Spleen (tissue), 11 donors: Measurements from ENCODE around the gene HCRT. TPM values are rescaled to one million over a fixed set of nuclear protein-coding genes. Genes with fewer than 3 reads are reported as not detected.

ENCODE experiments used
- DNase-seq: peaks from one replicate; pipeline ENCODE4 v3.0.0-alpha.2; 2020
- H3K27ac ChIP-seq, 8 donors: fragments of 200-600 bp; sonication (generic) in 7 of 8; 1 replicate in 4 of 8; 2 replicates in 4 of 8; pipeline versions ENCODE4 v1.5.0 to v1.8.0; 2016 to 2021; ENCODE audit warnings: inconsistent platforms in 4 of 8, mild to moderate bottlenecking in 4 of 8, moderate library complexity in 1 of 8
- H3K27me3 ChIP-seq, 7 donors: fragments of 200-600 bp; sonication (generic) in 6 of 7; replicated peaks in 1 of 7; 1 replicate in 4 of 7; 2 replicates in 3 of 7; pipeline versions ENCODE4 v1.5.0 to v1.8.0; 2016 to 2021; ENCODE audit warnings: inconsistent platforms in 3 of 7, mild to moderate bottlenecking in 1 of 7
- H3K36me3 ChIP-seq, 6 donors: fragments of 200-600 bp; sonication (generic) in 5 of 6; 1 replicate in 4 of 6; 2 replicates in 2 of 6; pipeline versions ENCODE4 v1.5.0 to v1.8.0; 2016 to 2021; ENCODE audit warnings: inconsistent platforms in 2 of 6
- H3K4me1 ChIP-seq, 6 donors: fragments of 200-600 bp; sonication (generic) in 5 of 6; 1 replicate in 3 of 6; 2 replicates in 3 of 6; pipeline versions ENCODE4 v1.5.0 to v1.8.0; 2016 to 2021; ENCODE audit warnings: inconsistent platforms in 3 of 6
- H3K4me3 ChIP-seq, 8 donors: fragments of 200-600 bp; sonication (generic) in 7 of 8; 1 replicate in 4 of 8; 2 replicates in 4 of 8; pipeline versions ENCODE4 v1.5.0 to v1.8.0; 2016 to 2021; ENCODE audit warnings: inconsistent platforms in 4 of 8, mild to moderate bottlenecking in 4 of 8, moderate library complexity in 2 of 8
- H3K9me3 ChIP-seq, 8 donors: fragments of 200-600 bp; sonication (generic) in 7 of 8; 1 replicate in 4 of 8; 2 replicates in 4 of 8; pipeline versions ENCODE4 v1.5.0 to v1.8.0; 2016 to 2021; ENCODE audit warnings: inconsistent platforms in 4 of 8
- POLR2A ChIP-seq, 3 donors: fragments of 450-650 bp; IDR thresholded peaks; one replicate each; pipeline ENCODE4 v1.5.1; 2017; ENCODE audit warnings: antibody characterized with exemption in 3 of 3, mild to moderate bottlenecking in 1 of 3
- POLR2AphosphoS5 ChIP-seq, 3 donors: sonication (generic); formaldehyde crosslinking; IDR thresholded peaks; one replicate each; pipeline ENCODE4 v1.5.1; 2017; ENCODE audit warnings: antibody characterized with exemption in 3 of 3
- WGBS, 5 donors: extraction: QIAGEN DNeasy Blood & Tissue Kit in 3 of 5; methylation state at CpG; one replicate each; pipeline versions ENCODE4 v1.1.5 to v1.1.7; 2013 to 2018; 5-methylcytosine and 5-hydroxymethylcytosine counted together
- intact Hi-C: fragments of 100-400 bp; cut with DNase I; formaldehyde crosslinking; loops from one replicate; pipeline ENCODE4 v1.15.0; 2023; ENCODE audit warnings: low total_unique reads
- polyA plus RNA-seq, 3 donors: library from polyadenylated mRNA; stranded (reverse); fragments of 200-250 nt; gene quantifications; one replicate each; pipeline ENCODE4 v1.2.1, GENCODE V29; 2013
- total RNA-seq, 7 donors: library from RNA; depleted of rRNA in 3 of 7; stranded (reverse); fragments of >200 nt in 3 of 7; fragmentation: NEBNext Ultra II Directional in 4 of 7; extraction: Animal tissue kit (Norgen Biotek cat#: 25700) in 4 of 7; gene quantifications; one replicate each; pipeline versions ENCODE4 v1.1.0 to v1.2.1, GENCODE V29; 2016 to 2021
- TF ChIP-seq, protein P1 (sequence below), 11 experiments: fragments of 200-600 bp in 7 of 11; fragments of 450-650 bp in 4 of 11; sonication (generic) in 4 of 11; IDR thresholded peaks in 8 of 11; conservative IDR thresholded peaks in 3 of 11; 1 replicate in 7 of 11; 2 replicates in 4 of 11; pipeline versions ENCODE4 v1.4.0 to v1.8.0; 2016 to 2021; ENCODE audit warnings: antibody characterized with exemption in 11 of 11, inconsistent platforms in 4 of 11, mild to moderate bottlenecking in 1 of 11
- donor health status: healthy with polysubstance abuse.
- donor health status: DM: no; HTN: no; CAD: no; lungs with moderate emphysema.
- donor health status: DM: no; HTN: no; CAD: no.
- donor health status: Bipolar disorder and iron deficiency.
- donor health status: healthy.
- donor health status: DM: no; HTN: no; CAD: no.
- donor health status: DM: yes; HTN: yes; CAD: no.

The HCRT gene
- total and polyA plus RNA-seq, 10 donors: not detected

- intact Hi-C loops: no loop called here
- TF ChIP-seq POLR2A (IDR thresholded peaks at IDR 0.05) (no peak), POLR2AphosphoS5 (IDR thresholded peaks at IDR 0.05) (no peak)
- TF ChIP-seq, protein P1, sequence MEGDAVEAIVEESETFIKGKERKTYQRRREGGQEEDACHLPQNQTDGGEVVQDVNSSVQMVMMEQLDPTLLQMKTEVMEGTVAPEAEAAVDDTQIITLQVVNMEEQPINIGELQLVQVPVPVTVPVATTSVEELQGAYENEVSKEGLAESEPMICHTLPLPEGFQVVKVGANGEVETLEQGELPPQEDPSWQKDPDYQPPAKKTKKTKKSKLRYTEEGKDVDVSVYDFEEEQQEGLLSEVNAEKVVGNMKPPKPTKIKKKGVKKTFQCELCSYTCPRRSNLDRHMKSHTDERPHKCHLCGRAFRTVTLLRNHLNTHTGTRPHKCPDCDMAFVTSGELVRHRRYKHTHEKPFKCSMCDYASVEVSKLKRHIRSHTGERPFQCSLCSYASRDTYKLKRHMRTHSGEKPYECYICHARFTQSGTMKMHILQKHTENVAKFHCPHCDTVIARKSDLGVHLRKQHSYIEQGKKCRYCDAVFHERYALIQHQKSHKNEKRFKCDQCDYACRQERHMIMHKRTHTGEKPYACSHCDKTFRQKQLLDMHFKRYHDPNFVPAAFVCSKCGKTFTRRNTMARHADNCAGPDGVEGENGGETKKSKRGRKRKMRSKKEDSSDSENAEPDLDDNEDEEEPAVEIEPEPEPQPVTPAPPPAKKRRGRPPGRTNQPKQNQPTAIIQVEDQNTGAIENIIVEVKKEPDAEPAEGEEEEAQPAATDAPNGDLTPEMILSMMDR (IDR thresholded peaks at IDR 0.05 in 8 of 11, conservative IDR thresholded peaks at IDR 0.05 in 3 of 11): no peak
- Histone ChIP-seq H3K4me1 (peaks cover 58 to 100% (median 97%) of the 10 kb centered on the region in 6 donors), H3K27me3 (no peaks in the 10 kb centered on the region), H3K9me3 (no peaks in the 10 kb centered on the region), H3K27ac (peak overlapping the region; percentile 64 to 90 (median 82)), H3K36me3 (peaks cover 0 to 51% (median 6%) of the 10 kb centered on the region in 6 donors), H3K4me3 (peak overlapping the region in 1 of 8 donors; percentile 60)
- 74 to 90% (median 80%) methylated on average over 6 of the region's 6 CpGs for WGBS, 5 donors
- no peak for DNase-seq
Measured at GRCh38 chr17:42135151-42135550, 50.1 kb downstream of the HCRT start.

Other genes starting within 250 kb of the HCRT start
- 10 to 100 TPM; 29.2 to 49.8 (median 44.2) TPM for gene CNP, start 218.7 kb downstream of the HCRT start, total RNA-seq
- gene CNP, start 218.7 kb downstream of the HCRT start, polyA plus RNA-seq: 10 to 100 TPM; 22.3 to 41.6 (median 25.9) TPM
- gene DNAJC7, start 168.0 kb downstream of the HCRT start, total RNA-seq: 100 to 1,000 TPM in 1 of 7 donors, 10 to 100 TPM in 6; 60.6 to 108 (median 90.4) TPM
- gene DNAJC7, start 168.0 kb downstream of the HCRT start, polyA plus RNA-seq: 10 to 100 TPM; 68.5 to 75.7 (median 71.6) TPM
- gene NKIRAS2, start 165.4 kb downstream of the HCRT start, total RNA-seq: 10 to 100 TPM; 20.7 to 38.8 (median 25.2) TPM
- 10 to 100 TPM; 11.3 to 20.3 (median 12.4) TPM for gene NKIRAS2, start 165.4 kb downstream of the HCRT start, polyA plus RNA-seq
- gene C17orf113, start 134.9 kb downstream of the HCRT start, total RNA-seq: 1 to 10 TPM in 2 of 7 donors, under 1 TPM in 5; 0.43 to 1.6 (median 0.85) TPM
- gene C17orf113, start 134.9 kb downstream of the HCRT start, polyA plus RNA-seq: under 1 TPM; 0.35 to 0.51 (median 0.43) TPM
- gene ZNF385C, start 87.0 kb downstream of the HCRT start, total RNA-seq: under 1 TPM in 5 of 7 donors, not detected in 2; 0.17 to 0.60 (median 0.44) TPM
- under 1 TPM; 0.26 to 0.46 (median 0.38) TPM for gene ZNF385C, start 87.0 kb downstream of the HCRT start, polyA plus RNA-seq
- gene DHX58, start 72.7 kb downstream of the HCRT start, total RNA-seq: 10 to 100 TPM; 23.0 to 30.9 (median 25.5) TPM
- 10 to 100 TPM; 20.9 to 41.2 (median 38.1) TPM for gene DHX58, start 72.7 kb downstream of the HCRT start, polyA plus RNA-seq
- gene KAT2A, start 64.1 kb downstream of the HCRT start, total RNA-seq: 10 to 100 TPM; 37.8 to 51.5 (median 47.1) TPM
- gene KAT2A, start 64.1 kb downstream of the HCRT start, polyA plus RNA-seq: 100 to 1,000 TPM; 101 to 168 (median 145) TPM
- under 1 TPM in 1 of 7 donors, not detected in 6; 0.19 TPM for gene HSPB9, start 62.6 kb downstream of the HCRT start, total RNA-seq
- under 1 TPM; 0.11 to 0.17 (median 0.16) TPM for gene HSPB9, start 62.6 kb downstream of the HCRT start, polyA plus RNA-seq
- 100 to 1,000 TPM; 120 to 181 (median 148) TPM for gene RAB5C, start 30.5 kb downstream of the HCRT start, total RNA-seq
- gene RAB5C, start 30.5 kb downstream of the HCRT start, polyA plus RNA-seq: 100 to 1,000 TPM in 1 of 3 donors, 10 to 100 TPM in 2; 70.0 to 152 (median 89.2) TPM
- gene KCNH4, start 4.3 kb downstream of the HCRT start, total RNA-seq: under 1 TPM; 0.17 to 0.52 (median 0.26) TPM
- under 1 TPM; 0.14 to 0.32 (median 0.15) TPM for gene KCNH4, start 4.3 kb downstream of the HCRT start, polyA plus RNA-seq
- 100 to 1,000 TPM in 3 of 7 donors, 10 to 100 TPM in 4; 29.4 to 122 (median 58.0) TPM for gene GHDC, start 9.0 kb upstream of the HCRT start, total RNA-seq
- 10 to 100 TPM; 22.0 to 33.1 (median 26.1) TPM for gene GHDC, start 9.0 kb upstream of the HCRT start, polyA plus RNA-seq
- gene STAT5B, start 90.9 kb upstream of the HCRT start, total RNA-seq: 100 to 1,000 TPM in 5 of 7 donors, 10 to 100 TPM in 2; 90.2 to 171 (median 103) TPM
- 10 to 100 TPM; 26.4 to 34.7 (median 26.4) TPM for gene STAT5B, start 90.9 kb upstream of the HCRT start, polyA plus RNA-seq
- gene STAT5A, start 103.0 kb upstream of the HCRT start, total RNA-seq: 100 to 1,000 TPM in 1 of 7 donors, 10 to 100 TPM in 6; 63.7 to 131 (median 76.5) TPM
- gene STAT5A, start 103.0 kb upstream of the HCRT start, polyA plus RNA-seq: 10 to 100 TPM; 22.7 to 42.3 (median 28.4) TPM
- 100 to 1,000 TPM; 229 to 326 (median 266) TPM for gene STAT3, start 203.0 kb upstream of the HCRT start, total RNA-seq
- gene STAT3, start 203.0 kb upstream of the HCRT start, polyA plus RNA-seq: 10 to 100 TPM; 18.3 to 49.8 (median 24.1) TPM
- 100 to 1,000 TPM; 129 to 224 (median 150) TPM for gene CAVIN1, start 237.8 kb upstream of the HCRT start, total RNA-seq
- gene CAVIN1, start 237.8 kb upstream of the HCRT start, polyA plus RNA-seq: 100 to 1,000 TPM in 1 of 3 donors, 10 to 100 TPM in 2; 25.3 to 129 (median 34.7) TPM